NT2/D1 (cell line): Measurements from ENCODE around the gene OTOG.

Experiments used
- DNase-seq: peaks from one replicate; pipeline ENCODE4 v3.0.0-alpha.2; 2011; ENCODE audit warnings: low read depth, low spot score
- H3K27me3 ChIP-seq: 2 replicates; pipeline ENCODE4 v1.6.0; 2011; ENCODE audit warnings: mild to moderate bottlenecking; ENCODE audit not compliant: insufficient read length, insufficient read depth
- H3K36me3 ChIP-seq: 2 replicates; pipeline ENCODE4 v1.6.1; 2011; ENCODE audit warnings: mild to moderate bottlenecking, low read length, mixed read lengths; ENCODE audit not compliant: insufficient read depth, insufficient read length
- H3K4me1 ChIP-seq: 2 replicates; pipeline ENCODE4 v1.5.1; 2011; ENCODE audit not compliant: insufficient read depth, insufficient read length
- H3K4me3 ChIP-seq: 2 replicates; pipeline ENCODE4 v1.5.1; 2011; ENCODE audit warnings: low read depth; ENCODE audit not compliant: insufficient read length
- H3K9ac ChIP-seq: 2 replicates; pipeline ENCODE4 v1.6.0; 2011; ENCODE audit warnings: low read depth; ENCODE audit not compliant: insufficient read length
- H3K9me3 ChIP-seq: 2 replicates; pipeline ENCODE4 v1.5.1; 2011; ENCODE audit warnings: mild to moderate bottlenecking, low read length; ENCODE audit not compliant: insufficient read depth
- SUZ12 ChIP-seq: IDR thresholded peaks from 2 replicates; pipeline ENCODE4 v1.6.1; 2011; ENCODE audit not compliant: insufficient read length, insufficient read depth; ENCODE audit errors: extremely low read depth
- YY1 ChIP-seq: IDR thresholded peaks from 2 replicates; pipeline ENCODE4 v1.6.1; 2011; ENCODE audit not compliant: insufficient read length, insufficient read depth
- ZNF274 ChIP-seq: IDR thresholded peaks from 2 replicates; pipeline ENCODE4 v1.6.1; 2011; ENCODE audit warnings: mild to moderate bottlenecking, low read depth, low read length

OTOG gene

DNA sequence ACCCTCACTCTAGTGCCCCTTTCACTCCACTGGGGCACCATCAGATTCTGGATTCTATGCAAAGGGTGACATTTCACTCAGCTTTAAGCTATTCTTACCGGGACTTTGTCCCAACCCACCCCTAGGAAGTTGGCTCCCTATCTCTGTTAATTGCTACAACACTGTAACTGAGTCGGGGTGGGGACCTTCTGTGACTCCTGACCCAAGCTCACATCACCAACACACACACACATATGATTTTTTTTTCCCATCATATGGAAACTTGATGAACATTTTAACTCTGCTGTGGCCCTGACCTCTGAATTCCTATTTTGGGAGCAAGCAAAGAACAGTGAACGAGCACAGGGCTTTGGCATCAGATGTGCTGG lies 19.4 kb upstream of the OTOG start:
- H3K27me3 ChIP-seq = no peaks in the 10 kb centered on the region
- TF ChIP-seq ZNF274 = no peak
- TF ChIP-seq YY1 = no peak
- no peak for TF ChIP-seq SUZ12
- no peak for DNase-seq
- no peaks in the 10 kb centered on the region for H3K9me3 ChIP-seq
- no peak overlapping the region for H3K9ac ChIP-seq
- no peak overlapping the region for H3K4me3 ChIP-seq
- H3K4me1 ChIP-seq = peaks cover 5% of the 10 kb centered on the region
- no peaks in the 10 kb centered on the region for H3K36me3 ChIP-seq

DNA sequence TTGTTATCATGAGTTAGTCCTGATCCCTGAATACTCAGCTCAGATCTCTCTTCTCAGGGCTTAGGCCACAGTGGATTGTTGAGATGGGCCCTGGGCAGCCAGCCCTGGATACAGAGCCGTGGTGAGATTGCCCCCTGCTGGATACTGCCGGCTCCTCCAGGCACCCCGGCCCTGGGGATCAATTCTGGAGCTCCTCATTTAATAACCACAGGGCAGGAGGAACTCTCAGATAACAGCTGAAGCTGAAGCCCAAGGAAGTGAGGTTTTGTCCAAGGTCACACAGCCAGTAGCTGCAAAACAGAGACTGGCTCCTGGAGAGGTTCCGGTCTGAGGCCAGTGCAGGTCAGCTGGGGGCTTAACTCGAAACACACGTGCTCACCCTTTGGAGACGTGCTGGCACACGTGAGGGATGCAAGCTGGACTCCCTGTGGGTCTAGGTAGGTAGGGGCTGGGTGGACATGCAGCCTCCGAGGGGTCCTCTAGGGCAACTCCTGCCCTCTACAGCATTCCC lies 18.8 kb upstream of the OTOG start:
- TF ChIP-seq SUZ12 (no peak), YY1 (no peak), ZNF274 (no peak)
- peak; percentile 47 for DNase-seq
- H3K4me3 ChIP-seq = no peak overlapping the region
- H3K36me3 ChIP-seq = no peaks in the 10 kb centered on the region
- peaks cover 5% of the 10 kb centered on the region for H3K4me1 ChIP-seq
- no peak overlapping the region for H3K9ac ChIP-seq
- H3K9me3 ChIP-seq = no peaks in the 10 kb centered on the region
- no peaks in the 10 kb centered on the region for H3K27me3 ChIP-seq

DNA sequence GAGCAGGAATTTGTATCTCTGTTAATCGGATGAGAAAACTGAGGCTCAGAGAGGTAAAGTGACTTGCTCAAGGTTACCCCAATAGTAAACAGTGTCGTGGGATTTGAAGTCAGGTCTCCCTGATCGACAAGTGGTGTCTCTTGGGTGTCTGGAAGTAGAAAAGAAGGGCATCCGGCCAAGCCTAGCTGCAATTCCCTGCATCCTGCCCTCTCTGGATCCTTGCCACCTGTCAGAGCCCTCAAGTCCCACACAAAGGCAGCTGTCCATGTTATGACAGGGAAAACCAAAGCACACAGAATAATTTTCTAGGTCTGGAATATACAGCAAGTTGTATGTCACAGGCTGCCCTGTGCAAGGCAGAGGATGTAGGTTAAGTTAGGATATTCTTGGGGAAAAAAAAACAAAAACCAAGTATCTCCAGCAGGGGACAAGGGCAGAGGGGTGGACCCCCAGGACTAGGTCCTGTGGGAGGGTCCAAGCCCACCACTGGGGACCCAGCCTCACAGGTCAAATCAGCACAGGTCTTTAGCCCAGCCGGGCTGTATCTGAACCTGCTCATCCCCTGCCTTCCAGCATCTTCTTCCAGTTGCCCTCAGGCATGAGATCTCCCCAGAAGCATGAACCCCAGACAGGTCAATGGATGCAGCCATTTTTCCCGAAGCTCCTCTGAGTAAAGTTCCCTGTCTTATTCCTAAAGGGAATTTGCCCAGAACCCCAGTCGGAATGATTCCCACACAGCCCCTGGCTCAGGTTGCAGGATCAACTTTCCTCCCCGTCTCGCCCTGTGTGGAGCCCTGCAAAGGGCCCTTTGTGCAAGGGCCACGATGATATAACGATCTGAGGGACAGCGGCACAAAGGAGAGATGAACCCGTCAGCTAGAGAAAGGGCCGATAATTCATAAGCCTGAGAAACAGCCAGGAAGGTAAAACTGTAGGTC lies 17.9 kb upstream of the OTOG start:
- Histone ChIP-seq H3K9ac (no peak overlapping the region), H3K27me3 (no peaks in the 10 kb centered on the region), H3K4me3 (no peak overlapping the region), H3K9me3 (no peaks in the 10 kb centered on the region), H3K36me3 (no peaks in the 10 kb centered on the region), H3K4me1 (peaks cover 13% of the 10 kb centered on the region)
- no peak for DNase-seq
- no peak for TF ChIP-seq ZNF274
- no peak for TF ChIP-seq SUZ12
- no peak for TF ChIP-seq YY1

- Histone ChIP-seq H3K36me3 (no peaks in the 10 kb centered on the region), H3K27me3 (no peaks in the 10 kb centered on the region), H3K9ac (no peak overlapping the region), H3K4me3 (no peak overlapping the region), H3K4me1 (peaks cover 13% of the 10 kb centered on the region), H3K9me3 (no peaks in the 10 kb centered on the region)
- no peak for DNase-seq
- TF ChIP-seq SUZ12 (no peak), ZNF274 (no peak), YY1 (no peak)
Observed at GRCh38 chr11:17529844-17530185, 17.2 kb upstream of the OTOG start.

DNA sequence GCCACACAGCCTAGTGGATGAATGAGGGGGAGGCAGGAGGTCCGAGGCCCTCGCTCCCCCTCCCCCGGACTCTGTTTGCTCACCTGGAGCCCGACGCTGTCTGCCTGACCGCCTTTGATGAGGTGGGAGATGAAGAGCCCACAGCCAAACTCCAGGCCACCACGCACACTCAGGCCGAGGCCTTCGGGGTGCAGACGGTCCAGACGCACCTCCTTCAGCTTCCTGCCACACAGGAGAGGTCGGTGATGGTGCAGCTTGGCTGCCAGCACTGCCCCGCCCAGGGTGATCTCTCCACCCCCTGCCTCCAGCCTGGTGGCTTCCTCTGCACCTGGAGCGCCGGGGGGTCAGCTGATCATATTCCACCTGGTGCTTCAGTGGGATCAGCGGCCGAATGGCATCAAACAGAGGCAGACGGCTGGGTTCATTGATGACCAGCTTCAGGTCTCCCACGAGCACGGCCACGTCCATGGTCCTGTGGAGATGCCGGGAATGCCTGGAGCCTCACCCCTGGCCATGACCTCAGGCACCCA lies 15.9 kb upstream of the OTOG start:
- no peaks in the 10 kb centered on the region for H3K9me3 ChIP-seq
- no peak for DNase-seq
- peaks cover 13% of the 10 kb centered on the region for H3K4me1 ChIP-seq
- no peaks in the 10 kb centered on the region for H3K27me3 ChIP-seq
- no peaks in the 10 kb centered on the region for H3K36me3 ChIP-seq
- H3K4me3 ChIP-seq = no peak overlapping the region
- TF ChIP-seq SUZ12 (no peak), YY1 (no peak)
- H3K9ac ChIP-seq = no peak overlapping the region

DNA sequence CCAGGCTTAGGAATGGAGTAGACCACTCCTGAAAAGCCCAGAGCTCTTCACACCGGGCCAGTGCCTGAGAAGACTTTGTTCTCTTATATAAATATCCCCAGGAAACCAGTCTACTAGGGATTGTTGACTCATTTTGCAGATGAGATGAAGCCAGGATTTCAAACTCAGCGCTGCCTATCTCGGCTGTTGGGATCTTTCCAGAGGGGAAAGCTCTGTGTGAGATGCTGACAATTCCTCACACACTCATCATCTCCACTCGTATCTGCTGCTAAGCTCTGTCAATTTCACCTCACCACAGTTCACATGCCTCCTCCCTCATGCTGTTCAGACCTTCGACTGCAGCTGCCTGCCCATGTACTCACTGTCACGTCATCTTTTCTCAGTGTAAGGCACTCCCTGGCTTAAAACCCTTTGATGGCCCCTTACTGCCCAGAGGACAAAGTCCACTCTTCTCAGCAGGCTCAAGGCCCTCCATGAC lies 15.4 kb upstream of the OTOG start:
- H3K9me3 ChIP-seq = no peaks in the 10 kb centered on the region
- H3K4me3 ChIP-seq = no peak overlapping the region
- DNase-seq = no peak
- no peaks in the 10 kb centered on the region for H3K36me3 ChIP-seq
- no peaks in the 10 kb centered on the region for H3K27me3 ChIP-seq
- no peak for TF ChIP-seq YY1
- no peak for TF ChIP-seq ZNF274
- no peak for TF ChIP-seq SUZ12
- H3K4me1 ChIP-seq = peaks cover 11% of the 10 kb centered on the region
- no peak overlapping the region for H3K9ac ChIP-seq

GRCh38 chr11:17532784-17533183 lies 14.3 kb upstream of the OTOG start:
- no peak overlapping the region for H3K4me3 ChIP-seq
- no peaks in the 10 kb centered on the region for H3K27me3 ChIP-seq

More at GRCh38 chr11:17532784-17533183, 14.3 kb upstream of the OTOG start:
- H3K9ac ChIP-seq = no peak overlapping the region
- no peak for DNase-seq
- H3K36me3 ChIP-seq = no peaks in the 10 kb centered on the region
- H3K9me3 ChIP-seq = no peaks in the 10 kb centered on the region
- H3K4me1 ChIP-seq = peaks cover 11% of the 10 kb centered on the region
- TF ChIP-seq SUZ12 = no peak
- TF ChIP-seq ZNF274 = no peak
- no peak for TF ChIP-seq YY1
